HepG2 (cell line): Measurements from ENCODE around the gene ZNF10. TPM values are rescaled to one million over a fixed set of nuclear protein-coding genes. Genes with fewer than 3 reads are reported as not detected.

Source experiments
- ATAC-seq: fragments of 200-7000 bp; cut with Tn5 transposase; 3 replicates; pipeline ENCODE4 v1.9.1; 2020; ENCODE audit warnings: mild to moderate bottlenecking, moderate library complexity
- BruUV-seq: library from RNA; stranded (reverse); fragments of 400-500 nt; replicated peaks from 2 replicates; lab custom pipeline; 2021; lab: Mats Ljungman, UMichigan
- CTCF ChIA-PET: fragments of 300-600 bp; formaldehyde crosslinking; extraction: SDS; loops from one replicate; lab custom pipeline; 2021; ENCODE audit warnings: low total read pairs, inconsistent platforms, low intra/inter-chr PET ratio; lab: Yijun Ruan, JAX
- POLR2A ChIA-PET: fragments of 350-600 bp; sonication (Branson Sonifier 250); formaldehyde crosslinking; loops from one replicate; lab custom pipeline; 2020; ENCODE audit warnings: antibody characterized with exemption, inconsistent platforms; lab: Yijun Ruan, JAX
- DNase-seq: peaks from one replicate; pipeline ENCODE4 v3.0.0-alpha.2; 2015; ENCODE audit warnings: low spot score
- FAIRE-seq: peaks from 3 replicates; lab custom pipeline; 2011; peaks lifted over from hg19 to GRCh38; lab: Jason Lieb, UNC
- H2AFZ ChIP-seq: one replicate; pipeline ENCODE4 v1.6.1; 2011; ENCODE audit warnings: low read length, inconsistent platforms
- H3K27ac ChIP-seq: fragments of 300-600 bp; 3 replicates; pipeline ENCODE4 v1.8.0; 2011; ENCODE audit warnings: mixed run types, mild to moderate bottlenecking, mixed read lengths, low read length, inconsistent platforms; ENCODE audit not compliant: insufficient read depth; ENCODE audit errors: extremely low read length
- H3K27me3 ChIP-seq, 2 experiments: fragments of 200-600 bp in 1 of 2; 2 replicates in 1 of 2; 3 replicates in 1 of 2; pipeline versions ENCODE4 v1.6.0 to v1.8.0; 2011; ENCODE audit warnings: low read length in 2 of 2, mild to moderate bottlenecking in 2 of 2, moderate library complexity in 2 of 2, inconsistent platforms in 1 of 2; ENCODE audit not compliant: insufficient read depth in 2 of 2, control insufficient read depth in 1 of 2
- H3K36me3 ChIP-seq, 2 experiments: fragments of 200-600 bp in 1 of 2; replicated peaks in 1 of 2; 2 replicates in 1 of 2; 3 replicates in 1 of 2; pipeline versions ENCODE4 v1.5.1 to v1.8.0; 2011; ENCODE audit warnings: low read length in 2 of 2, inconsistent platforms in 1 of 2; ENCODE audit not compliant: insufficient read depth in 2 of 2, control insufficient read depth in 1 of 2
- H3K4me1 ChIP-seq: 2 replicates; pipeline ENCODE4 v1.5.1; 2012; ENCODE audit warnings: low read length, inconsistent platforms; ENCODE audit not compliant: insufficient read depth
- H3K4me2 ChIP-seq: 2 replicates; pipeline ENCODE4 v1.6.0; 2011; ENCODE audit warnings: low read depth, low read length, inconsistent platforms
- H3K4me3 ChIP-seq, 3 experiments: fragments of 200-600 bp in 1 of 3; sonication (generic), shearing (Covaris generic) in 1 of 3; replicated peaks in 1 of 3; 2 replicates each; pipeline ENCODE4 v1.5.1; 2011 to 2016; ENCODE audit warnings: low read length in 3 of 3, inconsistent platforms in 2 of 3, low read depth in 2 of 3, mild to moderate bottlenecking in 2 of 3, control low read depth in 1 of 3, mixed read lengths in 1 of 3; ENCODE audit not compliant: insufficient read depth in 1 of 3
- H3K79me2 ChIP-seq: one replicate; pipeline ENCODE4 v1.6.1; 2011; ENCODE audit warnings: low read length, inconsistent platforms; ENCODE audit not compliant: insufficient read depth
- H3K9ac ChIP-seq: 2 replicates; pipeline ENCODE4 v1.6.0; 2011; ENCODE audit warnings: mild to moderate bottlenecking, low read depth, low read length, inconsistent platforms; ENCODE audit not compliant: insufficient read depth
- H3K9me3 ChIP-seq: 2 replicates; pipeline ENCODE4 v1.5.1; 2012; ENCODE audit warnings: mild to moderate bottlenecking, low read length
- H4K20me1 ChIP-seq: 2 replicates; pipeline ENCODE4 v1.6.0; 2011; ENCODE audit warnings: inconsistent platforms, mild to moderate bottlenecking, low read length, moderate library complexity; ENCODE audit not compliant: insufficient read depth
- FOXP1 ChIP-seq, 2 experiments: fragments of 450-650 bp in 1 of 2; IDR thresholded peaks; 2 replicates each; pipeline ENCODE4 v1.6.1; 2017 to 2018; ENCODE audit warnings: antibody characterized with exemption in 1 of 2
- RBM39 ChIP-seq: fragments of 200-400 bp; formaldehyde crosslinking; IDR thresholded peaks from one replicate; pipeline ENCODE4 v1.6.1; 2018; ENCODE audit warnings: antibody characterized with exemption, mild to moderate bottlenecking, low read depth, low read length; ENCODE audit not compliant: poor library complexity, severe bottlenecking
- SALL2 ChIP-seq: sonication (generic); formaldehyde crosslinking; IDR thresholded peaks from 2 replicates; pipeline ENCODE4 v1.8.1; 2023; ENCODE audit warnings: mild to moderate bottlenecking, missing genetic modification reagents, inconsistent platforms
- TAF15 ChIP-seq: fragments of 200-400 bp; formaldehyde crosslinking; IDR thresholded peaks from one replicate; pipeline ENCODE4 v1.6.1; 2018; ENCODE audit warnings: mild to moderate bottlenecking, low read depth, low read length; ENCODE audit not compliant: poor library complexity, severe bottlenecking
- TBX2 ChIP-seq: sonication (generic); formaldehyde crosslinking; IDR thresholded peaks from 2 replicates; pipeline ENCODE4 v1.5.0; 2020; ENCODE audit warnings: missing genetic modification reagents, mild to moderate bottlenecking, borderline replicate concordance
- ZFP36 ChIP-seq: fragments of 150-350 bp; IDR thresholded peaks from 2 replicates; pipeline ENCODE4 v1.6.1; 2018; ENCODE audit warnings: borderline replicate concordance, low read length, low read depth; ENCODE audit not compliant: partially characterized antibody
- ZNF12 ChIP-seq: sonication (generic); formaldehyde crosslinking; IDR thresholded peaks from 2 replicates; pipeline ENCODE4 v1.5.0; 2020; ENCODE audit warnings: missing genetic modification reagents
- ZNF24 ChIP-seq: fragments of 450-650 bp; IDR thresholded peaks from 2 replicates; pipeline ENCODE4 v1.6.1; 2017; ENCODE audit warnings: antibody characterized with exemption, mild to moderate bottlenecking
- ZNF260 ChIP-seq: sonication (generic); formaldehyde crosslinking; IDR thresholded peaks from 2 replicates; pipeline ENCODE4 v1.4.0; 2020; ENCODE audit warnings: missing genetic modification reagents, low read depth, mild to moderate bottlenecking, borderline replicate concordance
- ZNF3 ChIP-seq: IDR thresholded peaks from 2 replicates; pipeline ENCODE4 v1.7.0; 2017; ENCODE audit warnings: inconsistent platforms
- ZNF558 ChIP-seq: sonication (generic); formaldehyde crosslinking; IDR thresholded peaks from 2 replicates; pipeline ENCODE4 v1.9.0; 2022; ENCODE audit warnings: mild to moderate bottlenecking, missing genetic modification reagents, borderline replicate concordance
- ZNF670 ChIP-seq: sonication (generic); formaldehyde crosslinking; IDR thresholded peaks from 2 replicates; pipeline ENCODE4 v1.8.0; 2022; ENCODE audit warnings: mild to moderate bottlenecking, missing genetic modification reagents, borderline replicate concordance
- ZSCAN31 ChIP-seq: sonication (generic); formaldehyde crosslinking; IDR thresholded peaks from 2 replicates; pipeline ENCODE4 v1.5.0; 2020; ENCODE audit warnings: low read depth, mild to moderate bottlenecking, missing genetic modification reagents
- WGBS: methylation state at CpG from one replicate; pipeline ENCODE4 v1.1.6; 2017; ENCODE audit warnings: low lambda C conversion rate; 5-methylcytosine and 5-hydroxymethylcytosine counted together
- in situ Hi-C: cut with HindIII; loops from 2 replicates; pipeline ENCODE4 v1.10.0; 2017; ENCODE audit warnings: low pct_unique_long_range_greater_than_20kb; ENCODE audit not compliant: extremely low pct_ligation_motif_present
- intact Hi-C: fragments of 100-400 bp; cut with micrococcal nuclease; formaldehyde crosslinking; loops from one replicate; pipeline ENCODE4 v1.10.0; 2022; ENCODE audit not compliant: unreplicated experiment
- polyA plus RNA-seq, 8 experiments: library from polyadenylated mRNA; depleted of rRNA in 3 of 8; stranded (reverse) in 7 of 8; unstranded in 1 of 8; fragments of >200 nt; fragmentation: Illumina TruSeq in 4 of 8; extraction: Trizol in 4 of 8; gene quantifications; 2 replicates each; pipeline versions ENCODE4 v1.2.1 to v1.2.3, GENCODE V29; 2011 to 2016; ENCODE audit warnings: low read depth in 4 of 8, missing spikeins in 1 of 8, mixed read lengths in 1 of 8; ENCODE audit not compliant: insufficient read depth in 1 of 8
- total RNA-seq, 5 experiments: library from RNA; depleted of rRNA; stranded (reverse); fragments of >200 nt; fragmentation: Illumina TruSeq; extraction: Trizol; gene quantifications; 2 replicates each; pipeline ENCODE4 v1.2.3, GENCODE V29; 2016; ENCODE audit warnings: low read depth in 1 of 5
- TF ChIP-seq, protein P1 (sequence below), 2 experiments: fragments of 450-650 bp in 1 of 2; sonication (generic) in 1 of 2; formaldehyde crosslinking; IDR thresholded peaks; 2 replicates each; pipeline versions ENCODE4 v1.5.0 to v1.8.0; 2020 to 2022; ENCODE audit warnings: mild to moderate bottlenecking in 1 of 2, missing genetic modification reagents in 1 of 2
- TF ChIP-seq, protein P2 (sequence below): fragments of 450-650 bp; IDR thresholded peaks from 2 replicates; pipeline ENCODE4 v1.6.1; 2016

ZNF10 gene
- total and polyA plus RNA-seq, 2 of the 13 experiments (the other 11 are each of a cell fraction or from before 2014, with no cell fraction given): 2.9 to 6.5 TPM

DNA sequence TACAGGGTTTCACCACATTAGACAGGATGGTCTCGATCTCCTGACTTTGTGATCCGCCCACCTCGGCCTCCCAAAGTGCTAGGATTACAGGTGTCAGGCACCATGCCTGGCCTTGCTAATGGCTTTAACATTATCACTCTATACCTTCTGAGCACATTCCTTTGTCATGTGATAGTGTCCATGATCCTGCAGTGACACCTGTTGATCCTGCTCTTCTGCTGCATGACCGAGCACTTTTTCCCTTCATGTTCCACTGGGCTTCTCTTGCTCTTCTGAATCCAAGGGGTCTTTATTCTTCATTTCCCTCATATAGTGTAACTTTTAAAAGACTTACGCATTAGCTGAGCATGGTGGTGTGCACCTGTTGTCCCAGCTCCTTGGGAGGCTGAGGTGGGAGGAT, 62.4 kb downstream of the ZNF10 start:
- ChIA-PET CTCF (no interaction called here), POLR2A (no interaction called here)
- Histone ChIP-seq H3K27ac (no peak overlapping the region), H2AFZ (no peak overlapping the region), H3K36me3 (peaks cover 43 to 84% of the 10 kb centered on the region in 2 experiments), H3K27me3 (no peaks in the 10 kb centered on the region), H3K4me3 (no peak overlapping the region), H4K20me1 (no peaks in the 10 kb centered on the region), H3K9ac (no peak overlapping the region), H3K4me1 (no peaks in the 10 kb centered on the region), H3K9me3 (peaks cover 86% of the 10 kb centered on the region), H3K4me2 (no peak overlapping the region), H3K79me2 (no peaks in the 10 kb centered on the region)
- FAIRE-seq: no peak
- no TSS peak for BruUV-seq
- no peak for TF ChIP-seq ZNF260 (CRISPR knock-in tag)
- TF ChIP-seq FOXP1 (IDR thresholded peaks at IDR 0.05): no peak
- no peak for TF ChIP-seq FOXP1 (CRISPR knock-in tag; IDR thresholded peaks at IDR 0.05)
- TF ChIP-seq RBM39: no peak
- no peak for TF ChIP-seq TAF15
- no peak for TF ChIP-seq ZFP36
- TF ChIP-seq TBX2 (CRISPR knock-in tag): no peak
- no peak for TF ChIP-seq ZNF24
- TF ChIP-seq ZSCAN31 (CRISPR knock-in tag): no peak
- in situ Hi-C loops (no loop called here), intact Hi-C loops (no loop called here)
- no peak for ATAC-seq
- WGBS: 98% methylated on average over 5 of the region's 5 CpGs
- DNase-seq: no peak

DNA sequence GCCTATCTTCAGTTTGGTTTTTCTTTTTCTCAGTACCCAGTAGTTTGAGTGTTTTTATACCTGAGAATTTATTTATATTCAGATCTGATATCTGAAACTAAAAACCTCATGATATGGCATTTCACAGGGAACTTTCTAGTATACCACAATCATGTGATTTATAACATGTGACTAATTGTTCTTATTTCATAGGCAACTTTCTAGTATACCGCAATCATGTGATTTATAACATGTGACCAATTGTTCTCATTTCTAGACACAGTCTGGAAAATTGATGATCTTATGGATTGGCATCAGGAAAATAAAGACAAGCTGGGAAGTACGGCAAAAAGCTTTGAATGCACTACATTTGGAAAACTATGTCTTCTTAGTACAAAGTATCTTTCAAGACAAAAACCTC, 71.5 kb downstream of the ZNF10 start:
- POLR2A ChIA-PET: no interaction called here
- H3K27me3 ChIP-seq: no peaks in the 10 kb centered on the region
- 44% methylated on average over 2 of the region's 2 CpGs for WGBS
- no peak for ATAC-seq
- TF ChIP-seq ZNF558 (no peak), SALL2 (no peak), ZNF3 (no peak), ZNF12 (CRISPR knock-in tag) (no peak), ZNF670 (CRISPR knock-in tag) (no peak)
- TF ChIP-seq, protein P1, sequence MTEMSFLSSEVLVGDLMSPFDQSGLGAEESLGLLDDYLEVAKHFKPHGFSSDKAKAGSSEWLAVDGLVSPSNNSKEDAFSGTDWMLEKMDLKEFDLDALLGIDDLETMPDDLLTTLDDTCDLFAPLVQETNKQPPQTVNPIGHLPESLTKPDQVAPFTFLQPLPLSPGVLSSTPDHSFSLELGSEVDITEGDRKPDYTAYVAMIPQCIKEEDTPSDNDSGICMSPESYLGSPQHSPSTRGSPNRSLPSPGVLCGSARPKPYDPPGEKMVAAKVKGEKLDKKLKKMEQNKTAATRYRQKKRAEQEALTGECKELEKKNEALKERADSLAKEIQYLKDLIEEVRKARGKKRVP (CRISPR knock-in tag; IDR thresholded peaks at IDR 0.05): no peak
- TF ChIP-seq, protein P2, sequence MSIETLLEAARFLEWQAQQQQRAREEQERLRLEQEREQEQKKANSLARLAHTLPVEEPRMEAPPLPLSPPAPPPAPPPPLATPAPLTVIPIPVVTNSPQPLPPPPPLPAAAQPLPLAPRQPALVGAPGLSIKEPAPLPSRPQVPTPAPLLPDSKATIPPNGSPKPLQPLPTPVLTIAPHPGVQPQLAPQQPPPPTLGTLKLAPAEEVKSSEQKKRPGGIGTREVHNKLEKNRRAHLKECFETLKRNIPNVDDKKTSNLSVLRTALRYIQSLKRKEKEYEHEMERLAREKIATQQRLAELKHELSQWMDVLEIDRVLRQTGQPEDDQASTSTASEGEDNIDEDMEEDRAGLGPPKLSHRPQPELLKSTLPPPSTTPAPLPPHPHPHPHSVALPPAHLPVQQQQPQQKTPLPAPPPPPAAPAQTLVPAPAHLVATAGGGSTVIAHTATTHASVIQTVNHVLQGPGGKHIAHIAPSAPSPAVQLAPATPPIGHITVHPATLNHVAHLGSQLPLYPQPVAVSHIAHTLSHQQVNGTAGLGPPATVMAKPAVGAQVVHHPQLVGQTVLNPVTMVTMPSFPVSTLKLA: peak; percentile 23; the same call in 1 of the 2 replicates
- TF ChIP-seq, all 625 proteins: peak for 1
- Histone ChIP-seq H3K4me3 (no peak overlapping the region), H4K20me1 (no peaks in the 10 kb centered on the region), H3K4me1 (no peaks in the 10 kb centered on the region), H3K36me3 (peaks cover 13 to 39% of the 10 kb centered on the region in 2 experiments), H3K27ac (no peak overlapping the region), H3K4me2 (no peak overlapping the region), H3K9me3 (peaks cover 65% of the 10 kb centered on the region), H3K79me2 (no peaks in the 10 kb centered on the region), H3K9ac (no peak overlapping the region), H2AFZ (no peak overlapping the region)
- CTCF ChIA-PET: no interaction called here
- DNase-seq (no peak), FAIRE-seq (no peak)
- intact Hi-C loops: no loop called here
- in situ Hi-C loops: no loop called here
- BruUV-seq: no TSS peak
